ENCODE results near the gene CRISPLD2. TPM values are rescaled to one million over a fixed set of nuclear protein-coding genes. Genes with fewer than 3 reads are reported as not detected.

The CRISPLD2 gene
- total RNA-seq, 1 experiment from 2014 or later: 9.4 TPM

- TF ChIP-seq SOX15 (CRISPR knock-in tag; IDR thresholded peaks at IDR 0.05): no peak
- TF ChIP-seq SP1 (CRISPR knock-in tag; conservative IDR thresholded peaks at IDR 0.05): no peak
- TF ChIP-seq GTF2I (CRISPR knock-in tag; conservative IDR thresholded peaks at IDR 0.05): no peak
- no peak for TF ChIP-seq ZNF121 (CRISPR knock-in tag; IDR thresholded peaks at IDR 0.05)
- no peak for TF ChIP-seq ZNF671 (CRISPR knock-in tag; IDR thresholded peaks at IDR 0.05)
- no peak for TF ChIP-seq ATF3 (CRISPR knock-in tag; conservative IDR thresholded peaks at IDR 0.05)
- TF ChIP-seq PRRX2 (CRISPR knock-in tag; IDR thresholded peaks at IDR 0.05): no peak
- TF ChIP-seq ZNF281 (CRISPR knock-in tag; IDR thresholded peaks at IDR 0.05): no peak
- no peak for TF ChIP-seq MLX (CRISPR knock-in tag; IDR thresholded peaks at IDR 0.05)
- no peak for TF ChIP-seq IRF1 (CRISPR knock-in tag; IDR thresholded peaks at IDR 0.05)
- no peak for TF ChIP-seq GABPB1 (CRISPR knock-in tag; IDR thresholded peaks at IDR 0.05)
- TF ChIP-seq FOXP4 (CRISPR knock-in tag; IDR thresholded peaks at IDR 0.05): no peak
- TF ChIP-seq ZBTB21 (CRISPR knock-in tag; IDR thresholded peaks at IDR 0.05; ENCODE audit: borderline replicate concordance): no peak
- TF ChIP-seq FOXP1 (CRISPR knock-in tag; IDR thresholded peaks at IDR 0.05; ENCODE audit: borderline replicate concordance): no peak
- TF ChIP-seq NR3C1 (CRISPR knock-in tag; conservative IDR thresholded peaks at IDR 0.05; ENCODE audit: low read depth): no peak
- no peak for TF ChIP-seq AFF4 (CRISPR knock-in tag; IDR thresholded peaks at IDR 0.05; ENCODE audit: borderline replicate concordance)
- no peak for TF ChIP-seq NFYB (CRISPR knock-in tag; conservative IDR thresholded peaks at IDR 0.05; ENCODE audit: low read depth)
- no peak for TF ChIP-seq ZNF232 (CRISPR knock-in tag; IDR thresholded peaks at IDR 0.05)
- TF ChIP-seq NR1H2 (CRISPR knock-in tag; IDR thresholded peaks at IDR 0.05): no peak
- Mint-ChIP-seq H3K36me3 (no peaks in the 10 kb centered on the region), H3K9me3 (peaks cover 4% of the 10 kb centered on the region), H3K4me1 (peaks cover 2% of the 10 kb centered on the region; the same call in 1 of the 2 replicates), H3K27me3 (ENCODE audit: low read depth) (no peaks in the 10 kb centered on the region), H3K27ac (no peak overlapping the region), H3K4me3 (no peak overlapping the region)
- DNase-seq (ENCODE audit: low spot score) (no peak), ATAC-seq (no peak)
- POLR2A ChIA-PET: no interaction called here
- CTCF ChIA-PET: interaction anchor here (1.7 to 6.7 kb wide), 2 partner anchors 22 kb away, joined by 7 to 139 read pairs; no protein-coding TSS in a partner anchor
Observed at GRCh38 chr16:84930298-84931106, 110.7 kb downstream of the CRISPLD2 start.

Data from WTC11 (cell line).